Measurements from ENCODE around the gene DCHS2. TPM values are rescaled to one million over a fixed set of nuclear protein-coding genes. Genes with fewer than 3 reads are reported as not detected.

The DCHS2 gene
- total and polyA plus RNA-seq, 10 of the 15 experiments (the other 5 are each of a cell fraction or from before 2014, with no cell fraction given) = 0.01 to 0.31 (median 0.06) TPM; not detected in 3

- TF ChIP-seq, protein P1, sequence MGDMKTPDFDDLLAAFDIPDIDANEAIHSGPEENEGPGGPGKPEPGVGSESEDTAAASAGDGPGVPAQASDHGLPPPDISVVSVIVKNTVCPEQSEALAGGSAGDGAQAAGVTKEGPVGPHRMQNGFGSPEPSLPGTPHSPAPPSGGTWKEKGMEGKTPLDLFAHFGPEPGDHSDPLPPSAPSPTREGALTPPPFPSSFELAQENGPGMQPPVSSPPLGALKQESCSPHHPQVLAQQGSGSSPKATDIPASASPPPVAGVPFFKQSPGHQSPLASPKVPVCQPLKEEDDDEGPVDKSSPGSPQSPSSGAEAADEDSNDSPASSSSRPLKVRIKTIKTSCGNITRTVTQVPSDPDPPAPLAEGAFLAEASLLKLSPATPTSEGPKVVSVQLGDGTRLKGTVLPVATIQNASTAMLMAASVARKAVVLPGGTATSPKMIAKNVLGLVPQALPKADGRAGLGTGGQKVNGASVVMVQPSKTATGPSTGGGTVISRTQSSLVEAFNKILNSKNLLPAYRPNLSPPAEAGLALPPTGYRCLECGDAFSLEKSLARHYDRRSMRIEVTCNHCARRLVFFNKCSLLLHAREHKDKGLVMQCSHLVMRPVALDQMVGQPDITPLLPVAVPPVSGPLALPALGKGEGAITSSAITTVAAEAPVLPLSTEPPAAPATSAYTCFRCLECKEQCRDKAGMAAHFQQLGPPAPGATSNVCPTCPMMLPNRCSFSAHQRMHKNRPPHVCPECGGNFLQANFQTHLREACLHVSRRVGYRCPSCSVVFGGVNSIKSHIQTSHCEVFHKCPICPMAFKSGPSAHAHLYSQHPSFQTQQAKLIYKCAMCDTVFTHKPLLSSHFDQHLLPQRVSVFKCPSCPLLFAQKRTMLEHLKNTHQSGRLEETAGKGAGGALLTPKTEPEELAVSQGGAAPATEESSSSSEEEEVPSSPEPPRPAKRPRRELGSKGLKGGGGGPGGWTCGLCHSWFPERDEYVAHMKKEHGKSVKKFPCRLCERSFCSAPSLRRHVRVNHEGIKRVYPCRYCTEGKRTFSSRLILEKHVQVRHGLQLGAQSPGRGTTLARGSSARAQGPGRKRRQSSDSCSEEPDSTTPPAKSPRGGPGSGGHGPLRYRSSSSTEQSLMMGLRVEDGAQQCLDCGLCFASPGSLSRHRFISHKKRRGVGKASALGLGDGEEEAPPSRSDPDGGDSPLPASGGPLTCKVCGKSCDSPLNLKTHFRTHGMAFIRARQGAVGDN (IDR thresholded peaks at IDR 0.05) = no peak
- no peak for TF ChIP-seq SUPT20H (IDR thresholded peaks at IDR 0.05; ENCODE audit: borderline replicate concordance, control insufficient read depth, low read depth, low read length)
- no peak for TF ChIP-seq SIN3A (IDR thresholded peaks at IDR 0.05; ENCODE audit: low read depth, low read length)
Observed at GRCh38 chr4:154361450-154361849, 130.1 kb downstream of the DCHS2 start (continued).

DNA sequence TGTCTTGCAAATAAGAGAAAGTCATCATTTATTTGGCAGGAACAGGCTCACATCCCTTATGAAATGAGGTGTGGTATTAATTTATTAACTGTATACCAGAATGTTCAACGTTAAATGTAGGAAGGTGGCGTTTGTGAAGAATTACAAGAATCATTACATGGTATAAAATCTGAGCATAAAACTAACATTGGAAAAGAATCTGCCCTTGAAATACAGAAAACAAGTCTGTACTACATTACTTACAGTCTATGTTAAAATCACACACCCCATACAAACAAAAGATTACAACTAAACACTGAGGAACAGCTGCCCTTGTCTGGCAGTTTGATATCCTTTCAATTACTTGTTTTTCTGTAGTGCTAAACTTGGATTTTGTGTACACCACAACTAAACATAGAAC is 131.1 kb downstream of the DCHS2 start:
- Histone ChIP-seq H3K4me1 (ENCODE audit: control insufficient read depth, insufficient read depth, low read length) (no peaks in the 10 kb centered on the region), H3K9ac (ENCODE audit: control insufficient read depth, insufficient read depth, low read length) (no peak overlapping the region), H3K4me2 (ENCODE audit: control insufficient read depth, insufficient read depth) (no peak overlapping the region), H3K79me2 (ENCODE audit: control insufficient read depth, insufficient read depth, low read length) (no peaks in the 10 kb centered on the region), H4K20me1 (ENCODE audit: control insufficient read depth, insufficient read depth) (no peaks in the 10 kb centered on the region), H2AFZ (ENCODE audit: control insufficient read depth, low read depth, low read length) (no peak overlapping the region), H3K4me3 (no peak overlapping the region), H3K36me3 (ENCODE audit: control insufficient read depth in 2 of 2, insufficient read depth in 2 of 2, low read length in 1 of 2) (no peaks in the 10 kb centered on the region), H3K27me3 (replicated peaks in 1 of 2; ENCODE audit: control insufficient read depth in 2 of 2, insufficient read depth in 2 of 2, low read length in 1 of 2) (no peaks in the 10 kb centered on the region; a peak in 1 of 4 replicates), H3K27ac (ENCODE audit: control insufficient read depth, insufficient read depth) (no peak overlapping the region), H3K9me3 (replicated peaks; ENCODE audit: control insufficient read depth, insufficient read depth, low read length) (no peaks in the 10 kb centered on the region)
- 5% methylated on average over 2 of the region's 2 CpGs for WGBS (ENCODE audit: insufficient coverage, insufficient replicate concordance, low lambda C conversion rate, missing lambda C conversion rate)
- ChIA-PET RAD21 (ENCODE audit: unreplicated experiment) (no interaction called here), CTCF (interaction anchor here (1.2 to 1.4 kb wide), 3 partner anchors 11 to 30 kb away, joined by 3 read pairs; no protein-coding TSS in a partner anchor), SMC1A (ENCODE audit: uncharacterized antibody, unreplicated experiment) (no interaction called here), POLR2A (no interaction called here)
- DNase-seq (ENCODE audit: low read depth, low spot score) = no peak
- intact Hi-C loops (cut with micrococcal nuclease; ENCODE audit: unreplicated experiment) = no loop called here
- BruUV-seq (replicated peaks) = no TSS peak
- FAIRE-seq = no peak
- no peak for ATAC-seq
- in situ Hi-C loops (cut with MboI) = no loop called here
- TF ChIP-seq HSF1 (IDR thresholded peaks at IDR 0.05; ENCODE audit: low read depth, low read length) (no peak), SMARCA5 (IDR thresholded peaks at IDR 0.05) (no peak), RELB (IDR thresholded peaks at IDR 0.05; ENCODE audit: low read depth) (no peak), GABPA (IDR thresholded peaks at IDR 0.05; ENCODE audit: low read depth) (no peak), BCL3 (IDR thresholded peaks at IDR 0.05; ENCODE audit: borderline replicate concordance, insufficient read depth, low read depth, low read length, poor library complexity, severe bottlenecking) (no peak), ASH2L (IDR thresholded peaks at IDR 0.05; ENCODE audit: borderline replicate concordance, low read depth) (no peak), FOXK2 (IDR thresholded peaks at IDR 0.05) (no peak), ZNF24 (IDR thresholded peaks at IDR 0.05) (no peak), CBX5 (IDR thresholded peaks at IDR 0.05; ENCODE audit: low read depth) (no peak), JUNB (IDR thresholded peaks at IDR 0.05) (no peak)

Measured in GM12878 (cell line).